ENCODE results near the gene ELMO1.

Gene ELMO1

DNA sequence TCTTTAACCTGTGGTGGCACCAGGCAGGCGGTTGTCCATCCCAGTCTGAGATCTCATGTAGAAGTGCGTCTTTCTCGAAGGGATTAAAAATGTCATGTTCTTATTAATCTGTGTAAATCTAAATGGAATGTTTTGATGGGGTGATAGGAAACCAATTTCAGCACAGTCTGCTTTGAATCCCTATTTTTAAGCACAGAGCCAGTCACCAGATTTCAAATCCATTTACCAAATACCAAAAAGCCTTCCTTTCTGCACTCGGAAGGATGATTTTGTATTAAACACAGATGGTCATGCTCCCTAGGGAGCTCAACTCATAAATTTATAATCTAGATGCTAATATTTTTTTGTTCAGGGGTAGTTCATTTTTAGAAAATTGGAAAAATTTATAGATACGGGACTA lies 563.8 kb downstream of the ELMO1 start:
- no peak overlapping the region for H3K9ac ChIP-seq (ENCODE audit: low read depth in 1 of 2, low read length in 2 of 2)
- H3K9me3 ChIP-seq (ENCODE audit: control insufficient read depth in 2 of 2, low read length in 2 of 2), result no peaks in the 10 kb centered on the region
- no peaks in the 10 kb centered on the region for H3K27me3 ChIP-seq (ENCODE audit: control insufficient read depth in 2 of 2, insufficient read depth in 2 of 2, low read length in 2 of 2)
- H3K4me3 ChIP-seq (ENCODE audit: low read length in 2 of 2), result no peak overlapping the region
- H3K4me1 ChIP-seq (ENCODE audit: control insufficient read depth in 2 of 2, insufficient read depth in 2 of 2, low read length in 2 of 2), result no peaks in the 10 kb centered on the region
- H3K36me3 ChIP-seq (ENCODE audit: control insufficient read depth in 2 of 2, insufficient read depth in 2 of 2, low read length in 2 of 2), result peaks cover 0 to 11% of the 10 kb centered on the region in 2 donors
- no peak overlapping the region for H3K27ac ChIP-seq (ENCODE audit: low read depth in 2 of 2, low read length in 2 of 2)

DNA sequence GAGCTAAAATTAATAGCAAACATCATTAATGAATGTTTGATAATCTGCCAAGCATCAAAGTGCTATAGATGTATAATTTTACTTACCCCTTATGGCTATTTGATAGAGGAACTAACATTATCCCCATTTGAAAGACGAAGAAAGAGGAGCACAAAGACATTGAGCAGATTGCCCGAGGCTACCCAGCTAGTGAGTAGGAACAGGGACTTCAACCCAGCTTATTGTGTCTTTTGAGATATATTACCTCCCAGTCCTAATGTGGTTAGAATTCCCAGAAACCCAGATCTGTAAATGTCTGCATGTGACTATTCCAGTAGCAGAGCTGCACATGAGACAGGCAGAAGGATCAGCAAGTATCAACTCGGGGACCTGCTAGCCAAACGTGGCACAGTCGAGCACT lies 564.3 kb downstream of the ELMO1 start:
- no peaks in the 10 kb centered on the region for H3K4me1 ChIP-seq (ENCODE audit: control insufficient read depth in 2 of 2, insufficient read depth in 2 of 2, low read length in 2 of 2)
- H3K36me3 ChIP-seq (ENCODE audit: control insufficient read depth in 2 of 2, insufficient read depth in 2 of 2, low read length in 2 of 2), result peaks cover 0 to 11% of the 10 kb centered on the region in 2 donors
- H3K27me3 ChIP-seq (ENCODE audit: control insufficient read depth in 2 of 2, insufficient read depth in 2 of 2, low read length in 2 of 2), result no peaks in the 10 kb centered on the region
- H3K9me3 ChIP-seq (ENCODE audit: control insufficient read depth in 2 of 2, low read length in 2 of 2), result no peaks in the 10 kb centered on the region
- no peak overlapping the region for H3K27ac ChIP-seq (ENCODE audit: low read depth in 2 of 2, low read length in 2 of 2)
- H3K4me3 ChIP-seq (ENCODE audit: low read length in 2 of 2), result no peak overlapping the region
- H3K9ac ChIP-seq (ENCODE audit: low read depth in 1 of 2, low read length in 2 of 2), result no peak overlapping the region

DNA sequence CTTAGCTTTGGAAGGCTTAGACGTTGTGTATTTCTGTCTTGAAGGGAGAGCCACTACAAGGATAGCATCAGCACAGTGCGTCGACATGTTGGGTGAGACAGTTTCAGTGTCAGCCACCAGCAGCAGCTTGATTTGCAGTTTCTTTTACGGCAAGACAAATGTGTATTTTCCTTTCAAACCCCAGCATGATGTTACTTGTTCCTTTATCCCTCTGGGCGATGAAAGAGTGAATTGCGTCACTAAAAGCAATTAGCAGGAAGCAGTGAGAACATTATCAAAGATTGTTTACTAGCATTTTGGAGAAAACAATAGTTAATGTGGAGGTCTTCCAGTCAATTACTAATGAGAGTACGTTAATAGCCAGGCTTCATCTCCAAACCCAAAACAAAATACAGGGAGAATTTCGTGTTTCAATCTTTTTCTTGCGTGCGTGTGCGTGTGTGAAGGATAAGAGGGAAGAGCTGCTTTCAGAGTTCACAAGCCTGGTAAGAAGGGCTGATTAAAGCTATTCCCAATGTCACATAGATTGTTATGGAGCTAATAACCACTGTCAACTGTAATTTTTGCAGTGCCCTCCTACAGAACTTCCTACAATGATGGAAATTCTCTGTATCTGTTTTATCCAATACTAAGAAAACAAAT lies 567.3 kb downstream of the ELMO1 start:
- Histone ChIP-seq H3K9ac (ENCODE audit: low read depth in 1 of 2, low read length in 2 of 2) (no peak overlapping the region), H3K9me3 (ENCODE audit: control insufficient read depth in 2 of 2, low read length in 2 of 2) (no peaks in the 10 kb centered on the region), H3K4me1 (ENCODE audit: control insufficient read depth in 2 of 2, insufficient read depth in 2 of 2, low read length in 2 of 2) (no peaks in the 10 kb centered on the region), H3K36me3 (ENCODE audit: control insufficient read depth in 2 of 2, insufficient read depth in 2 of 2, low read length in 2 of 2) (peaks cover 0 to 9% of the 10 kb centered on the region in 2 donors), H3K27ac (ENCODE audit: low read depth in 2 of 2, low read length in 2 of 2) (no peak overlapping the region), H3K27me3 (ENCODE audit: control insufficient read depth in 2 of 2, insufficient read depth in 2 of 2, low read length in 2 of 2) (no peaks in the 10 kb centered on the region), H3K4me3 (ENCODE audit: low read length in 2 of 2) (no peak overlapping the region)

DNA sequence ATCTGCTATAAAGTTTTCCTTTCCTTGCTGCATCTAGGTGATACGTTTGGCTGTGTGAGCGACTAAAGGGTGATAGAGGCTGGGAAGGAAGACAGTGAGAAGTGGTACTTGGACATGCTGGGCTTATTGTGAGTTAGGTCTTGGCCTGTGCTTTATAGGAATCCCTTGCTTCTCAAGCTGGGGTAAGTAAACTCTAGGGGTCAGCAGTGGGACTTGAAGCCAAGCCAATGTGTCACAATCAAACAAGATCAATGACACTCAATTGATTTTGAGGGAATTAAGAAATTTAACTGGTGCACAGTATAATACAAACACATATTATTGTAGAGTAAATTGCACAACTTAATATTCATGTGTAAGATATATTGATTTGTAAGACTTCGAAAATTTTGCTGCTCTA lies 568.6 kb downstream of the ELMO1 start:
- Histone ChIP-seq H3K9ac (ENCODE audit: low read depth in 1 of 2, low read length in 2 of 2) (no peak overlapping the region), H3K4me3 (ENCODE audit: low read length in 2 of 2) (no peak overlapping the region), H3K36me3 (ENCODE audit: control insufficient read depth in 2 of 2, insufficient read depth in 2 of 2, low read length in 2 of 2) (peaks cover 0 to 12% of the 10 kb centered on the region in 2 donors), H3K27me3 (ENCODE audit: control insufficient read depth in 2 of 2, insufficient read depth in 2 of 2, low read length in 2 of 2) (no peaks in the 10 kb centered on the region), H3K4me1 (ENCODE audit: control insufficient read depth in 2 of 2, insufficient read depth in 2 of 2, low read length in 2 of 2) (no peaks in the 10 kb centered on the region), H3K27ac (ENCODE audit: low read depth in 2 of 2, low read length in 2 of 2) (no peak overlapping the region), H3K9me3 (ENCODE audit: control insufficient read depth in 2 of 2, low read length in 2 of 2) (no peaks in the 10 kb centered on the region)

DNA sequence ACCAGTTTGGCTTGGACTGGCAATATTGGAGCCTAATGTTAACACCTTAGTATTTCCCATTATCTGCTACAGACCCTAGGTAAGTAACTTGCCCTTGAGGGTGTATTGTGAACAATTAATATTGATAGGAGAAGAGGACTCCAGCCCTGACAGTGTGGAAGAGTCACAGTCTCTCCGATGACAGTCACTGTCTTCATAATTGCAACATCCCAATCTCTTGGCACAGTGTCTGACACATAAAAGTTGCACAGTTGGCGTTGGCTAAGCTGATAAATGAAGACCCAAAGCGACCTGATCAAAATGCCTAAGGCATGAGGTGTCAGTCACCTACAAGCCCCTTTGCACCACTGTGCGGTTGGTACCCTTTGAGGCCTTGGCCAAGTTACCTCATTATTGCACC lies 569.6 kb downstream of the ELMO1 start:
- peaks cover 0 to 12% of the 10 kb centered on the region in 2 donors for H3K36me3 ChIP-seq (ENCODE audit: control insufficient read depth in 2 of 2, insufficient read depth in 2 of 2, low read length in 2 of 2)

DNA sequence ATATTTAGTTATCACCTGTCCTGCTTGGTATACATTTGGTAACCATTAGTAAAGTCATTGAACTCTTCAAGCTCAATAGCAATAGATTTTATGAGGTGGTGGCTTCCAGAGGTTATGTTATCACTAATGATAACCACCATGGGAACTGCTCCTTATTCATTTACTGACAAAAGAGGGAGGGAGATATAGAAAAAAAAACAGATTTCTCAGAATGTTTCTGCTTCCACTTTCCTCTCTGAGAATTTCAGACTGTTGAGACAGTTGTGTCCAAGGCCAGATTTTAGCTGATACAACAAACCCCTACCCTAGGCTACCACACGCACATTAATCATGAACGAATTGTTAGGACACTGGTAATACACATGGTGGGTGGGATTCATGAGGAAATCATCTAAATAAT lies 570.4 kb downstream of the ELMO1 start:
- no peak overlapping the region for H3K27ac ChIP-seq (ENCODE audit: low read depth in 2 of 2, low read length in 2 of 2)

More for the DNA sequence above, 569.6 kb downstream of the ELMO1 start:
- Histone ChIP-seq H3K4me3 (ENCODE audit: low read length in 2 of 2) (no peak overlapping the region), H3K4me1 (ENCODE audit: control insufficient read depth in 2 of 2, insufficient read depth in 2 of 2, low read length in 2 of 2) (no peaks in the 10 kb centered on the region), H3K9me3 (ENCODE audit: control insufficient read depth in 2 of 2, low read length in 2 of 2) (no peaks in the 10 kb centered on the region), H3K27ac (ENCODE audit: low read depth in 2 of 2, low read length in 2 of 2) (no peak overlapping the region), H3K9ac (ENCODE audit: low read depth in 1 of 2, low read length in 2 of 2) (no peak overlapping the region), H3K27me3 (ENCODE audit: control insufficient read depth in 2 of 2, insufficient read depth in 2 of 2, low read length in 2 of 2) (no peaks in the 10 kb centered on the region)

DNA sequence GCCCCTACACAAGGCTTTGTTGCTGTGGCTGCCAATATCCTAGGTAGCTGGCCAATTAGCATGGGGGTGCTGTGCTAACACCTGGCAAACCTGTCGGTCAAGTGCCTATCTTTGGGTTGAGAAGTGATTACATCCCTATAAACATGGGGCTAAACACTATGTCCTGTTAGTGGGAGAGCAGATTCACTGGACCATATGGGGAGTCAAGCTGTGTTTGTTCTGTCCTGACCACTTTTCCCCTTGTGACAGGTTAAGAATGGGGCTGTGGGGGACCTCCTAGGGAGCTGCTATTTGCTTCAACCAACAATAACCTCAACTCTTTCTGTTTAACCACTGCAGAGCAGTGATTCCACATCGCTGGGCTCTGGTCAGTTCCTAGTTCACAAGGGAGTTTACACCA lies 572.9 kb downstream of the ELMO1 start:
- Histone ChIP-seq H3K4me1 (ENCODE audit: control insufficient read depth in 2 of 2, insufficient read depth in 2 of 2, low read length in 2 of 2) (no peaks in the 10 kb centered on the region), H3K36me3 (ENCODE audit: control insufficient read depth in 2 of 2, insufficient read depth in 2 of 2, low read length in 2 of 2) (peaks cover 0 to 9% of the 10 kb centered on the region in 2 donors), H3K9ac (ENCODE audit: low read depth in 1 of 2, low read length in 2 of 2) (no peak overlapping the region), H3K9me3 (ENCODE audit: control insufficient read depth in 2 of 2, low read length in 2 of 2) (no peaks in the 10 kb centered on the region), H3K4me3 (ENCODE audit: low read length in 2 of 2) (no peak overlapping the region), H3K27me3 (ENCODE audit: control insufficient read depth in 2 of 2, insufficient read depth in 2 of 2, low read length in 2 of 2) (no peaks in the 10 kb centered on the region), H3K27ac (ENCODE audit: low read depth in 2 of 2, low read length in 2 of 2) (no peak overlapping the region)

More for the DNA sequence above, 570.4 kb downstream of the ELMO1 start:
- H3K9ac ChIP-seq (ENCODE audit: low read depth in 1 of 2, low read length in 2 of 2), result no peak overlapping the region
- H3K4me3 ChIP-seq (ENCODE audit: low read length in 2 of 2), result no peak overlapping the region
- H3K36me3 ChIP-seq (ENCODE audit: control insufficient read depth in 2 of 2, insufficient read depth in 2 of 2, low read length in 2 of 2), result peaks cover 0 to 12% of the 10 kb centered on the region in 2 donors
- no peaks in the 10 kb centered on the region for H3K4me1 ChIP-seq (ENCODE audit: control insufficient read depth in 2 of 2, insufficient read depth in 2 of 2, low read length in 2 of 2)
- no peaks in the 10 kb centered on the region for H3K9me3 ChIP-seq (ENCODE audit: control insufficient read depth in 2 of 2, low read length in 2 of 2)
- no peaks in the 10 kb centered on the region for H3K27me3 ChIP-seq (ENCODE audit: control insufficient read depth in 2 of 2, insufficient read depth in 2 of 2, low read length in 2 of 2)

DNA sequence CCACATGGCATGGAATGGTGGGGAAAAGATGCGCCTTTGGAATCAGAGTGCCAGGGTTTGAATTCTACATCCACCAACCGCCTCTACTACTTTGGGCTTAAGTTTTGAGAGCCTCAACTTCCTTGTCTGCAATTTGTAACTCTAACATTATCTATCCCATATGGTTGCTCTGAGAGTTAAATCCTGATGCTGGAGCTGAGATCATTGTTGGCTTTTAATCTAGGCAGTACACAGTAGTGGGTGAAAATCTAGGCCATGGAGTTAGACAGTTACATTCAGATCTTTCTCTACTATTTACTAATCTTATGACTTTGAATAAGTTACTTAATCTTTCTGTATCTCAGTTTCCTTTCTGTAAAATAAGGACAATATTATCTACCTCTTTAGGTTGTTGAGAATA lies 574.6 kb downstream of the ELMO1 start:
- Histone ChIP-seq H3K9ac (ENCODE audit: low read depth in 1 of 2, low read length in 2 of 2) (no peak overlapping the region), H3K36me3 (ENCODE audit: control insufficient read depth in 2 of 2, insufficient read depth in 2 of 2, low read length in 2 of 2) (peaks cover 0 to 19% of the 10 kb centered on the region in 2 donors), H3K4me1 (ENCODE audit: control insufficient read depth in 2 of 2, insufficient read depth in 2 of 2, low read length in 2 of 2) (no peaks in the 10 kb centered on the region), H3K9me3 (ENCODE audit: control insufficient read depth in 2 of 2, low read length in 2 of 2) (no peaks in the 10 kb centered on the region), H3K27ac (ENCODE audit: low read depth in 2 of 2, low read length in 2 of 2) (no peak overlapping the region), H3K27me3 (ENCODE audit: control insufficient read depth in 2 of 2, insufficient read depth in 2 of 2, low read length in 2 of 2) (no peaks in the 10 kb centered on the region), H3K4me3 (ENCODE audit: low read length in 2 of 2) (no peak overlapping the region)

DNA sequence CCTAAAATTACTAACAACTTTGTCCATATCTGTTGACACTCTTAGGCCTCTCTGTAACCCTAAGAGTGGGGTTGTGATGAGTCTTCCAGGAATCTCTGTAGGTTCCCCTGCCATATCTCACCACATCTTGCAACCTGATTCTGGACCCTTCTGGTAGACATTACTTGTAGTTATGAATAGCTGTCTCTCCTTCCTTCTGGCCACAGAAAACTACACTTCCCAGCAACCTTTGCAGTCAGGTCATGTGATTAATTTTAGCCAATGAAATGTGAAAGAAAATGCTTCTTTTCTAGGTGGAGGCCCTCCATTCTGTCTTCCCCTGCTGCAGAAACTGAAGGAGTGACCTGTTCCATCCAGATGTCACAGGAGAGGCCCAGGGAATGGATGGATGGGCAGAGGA lies 576.8 kb downstream of the ELMO1 start:
- H3K4me3 ChIP-seq (ENCODE audit: low read length in 2 of 2), result no peak overlapping the region
- H3K9ac ChIP-seq (ENCODE audit: low read depth in 1 of 2, low read length in 2 of 2), result no peak overlapping the region
- no peak overlapping the region for H3K27ac ChIP-seq (ENCODE audit: low read depth in 2 of 2, low read length in 2 of 2)
- peaks cover 0 to 17% of the 10 kb centered on the region in 2 donors for H3K36me3 ChIP-seq (ENCODE audit: control insufficient read depth in 2 of 2, insufficient read depth in 2 of 2, low read length in 2 of 2)
- H3K9me3 ChIP-seq (ENCODE audit: control insufficient read depth in 2 of 2, low read length in 2 of 2), result no peaks in the 10 kb centered on the region
- no peaks in the 10 kb centered on the region for H3K4me1 ChIP-seq (ENCODE audit: control insufficient read depth in 2 of 2, insufficient read depth in 2 of 2, low read length in 2 of 2)
- no peaks in the 10 kb centered on the region for H3K27me3 ChIP-seq (ENCODE audit: control insufficient read depth in 2 of 2, insufficient read depth in 2 of 2, low read length in 2 of 2)

DNA sequence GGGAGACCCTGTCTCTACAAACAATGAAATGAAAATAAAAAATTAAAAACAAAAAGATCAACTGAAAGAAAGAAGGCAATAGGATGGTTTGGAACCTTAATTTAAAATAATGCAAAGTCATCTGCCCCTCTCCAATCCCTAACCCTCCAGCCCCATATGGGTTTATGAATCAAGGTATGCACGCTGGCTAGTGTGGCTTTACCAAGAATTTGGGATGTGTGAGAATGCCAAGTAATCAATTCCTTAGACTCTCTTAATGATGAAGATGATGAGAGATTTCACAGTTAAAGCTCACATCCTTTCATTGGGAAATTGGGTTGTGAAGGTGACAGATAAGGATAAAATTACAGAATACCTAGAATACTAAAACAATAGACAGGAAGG lies 577.3 kb downstream of the ELMO1 start:
- H3K4me3 ChIP-seq (ENCODE audit: low read length in 2 of 2), result no peak overlapping the region
- H3K27me3 ChIP-seq (ENCODE audit: control insufficient read depth in 2 of 2, insufficient read depth in 2 of 2, low read length in 2 of 2), result no peaks in the 10 kb centered on the region
- no peaks in the 10 kb centered on the region for H3K9me3 ChIP-seq (ENCODE audit: control insufficient read depth in 2 of 2, low read length in 2 of 2)
- H3K36me3 ChIP-seq (ENCODE audit: control insufficient read depth in 2 of 2, insufficient read depth in 2 of 2, low read length in 2 of 2), result peaks cover 0 to 13% of the 10 kb centered on the region in 2 donors
- H3K27ac ChIP-seq (ENCODE audit: low read depth in 2 of 2, low read length in 2 of 2), result no peak overlapping the region
- no peak overlapping the region for H3K9ac ChIP-seq (ENCODE audit: low read depth in 1 of 2, low read length in 2 of 2)
- H3K4me1 ChIP-seq (ENCODE audit: control insufficient read depth in 2 of 2, insufficient read depth in 2 of 2, low read length in 2 of 2), result no peaks in the 10 kb centered on the region

Data from mucosa of rectum (tissue), 2 donors.